ENCODE data around the gene GPRC5C.

Gene GPRC5C

DNA sequence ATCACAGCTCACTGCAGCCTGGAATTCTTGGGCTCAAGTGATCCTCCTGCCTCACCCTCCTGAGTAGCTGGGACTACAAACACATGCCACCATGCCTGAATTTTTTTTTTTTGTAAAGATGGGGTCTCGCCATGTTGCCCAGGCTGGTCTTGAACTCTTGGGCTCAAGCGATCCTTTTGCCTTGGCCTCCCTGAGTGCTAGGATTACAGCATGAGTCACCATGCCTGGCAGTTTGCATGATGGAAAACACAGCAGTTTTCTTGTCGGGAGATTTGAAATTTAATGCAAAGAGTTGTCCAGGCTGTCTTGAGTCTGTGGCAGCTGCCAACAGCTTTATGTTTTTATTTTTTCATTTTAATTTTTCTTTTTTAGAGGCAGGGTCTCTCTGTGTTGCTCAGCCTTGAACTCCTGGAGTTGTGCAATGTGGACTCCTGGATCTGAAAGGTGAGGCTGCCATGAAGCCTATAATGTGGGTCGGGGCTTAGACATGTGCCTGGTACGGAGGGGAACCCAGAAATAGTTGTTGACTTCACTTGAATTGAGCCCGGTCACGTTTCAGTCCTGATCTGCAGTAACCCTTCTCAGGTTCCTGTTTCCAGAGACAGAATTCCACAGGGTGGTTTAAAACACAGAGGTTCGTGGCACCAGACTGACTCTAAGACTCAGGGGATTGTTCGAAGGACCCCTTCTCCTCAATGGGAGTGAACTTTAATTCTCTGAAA lies 53.3 kb downstream of the GPRC5C start:
- no peaks in the 10 kb centered on the region for H3K4me1 ChIP-seq (ENCODE audit: control insufficient read depth, insufficient read depth, low read length)
- TF ChIP-seq ZNF341 (tag by site-specific recombination; IDR thresholded peaks at IDR 0.05; ENCODE audit: low read depth) (no peak), ZNF585B (tag by site-specific recombination; IDR thresholded peaks at IDR 0.05) (no peak), GLIS1 (tag by site-specific recombination; IDR thresholded peaks at IDR 0.05) (peak; percentile 13; the same call in 1 of the 2 replicates), AEBP2 (tag by site-specific recombination; IDR thresholded peaks at IDR 0.05; ENCODE audit: borderline replicate concordance) (no peak), MZF1 (tag by site-specific recombination; IDR thresholded peaks at IDR 0.05; ENCODE audit: borderline replicate concordance) (no peak), ZNF221 (tag by site-specific recombination; IDR thresholded peaks at IDR 0.05; ENCODE audit: borderline replicate concordance) (no peak), ZNF174 (tag by site-specific recombination; IDR thresholded peaks at IDR 0.05) (no peak), KLF7 (tag by site-specific recombination; IDR thresholded peaks at IDR 0.05; ENCODE audit: borderline replicate concordance) (no peak)
- ChIA-PET CTCF (interaction anchor here (0.8 to 2.3 kb wide), 3 partner anchors 8 to 106 kb away, joined by 3 to 9 read pairs (median 4); no protein-coding TSS in a partner anchor), POLR2A (no interaction called here)
- H3K4me3 ChIP-seq (ENCODE audit: low read depth, low read length), result no peak overlapping the region
- H3K9me3 ChIP-seq (ENCODE audit: control insufficient read depth, insufficient read depth, low read depth, low read length), result no peaks in the 10 kb centered on the region
- H3K36me3 ChIP-seq (ENCODE audit: control insufficient read depth in 2 of 2, insufficient read depth in 1 of 2, low read length in 2 of 2), result no peaks in the 10 kb centered on the region
- no peak overlapping the region for H3K27ac ChIP-seq (ENCODE audit: extremely low read depth, low read depth, low read length)

GRCh38 chr17:74485841-74486240 lies 54.0 kb downstream of the GPRC5C start:
- H3K4me1 ChIP-seq (ENCODE audit: control insufficient read depth, insufficient read depth, low read length), result no peaks in the 10 kb centered on the region
- ChIA-PET CTCF (interaction anchor here (0.7 kb wide), 1 partner anchor 107 kb away, joined by 3 read pairs; no protein-coding TSS in a partner anchor), POLR2A (no interaction called here)
- no peaks in the 10 kb centered on the region for H3K36me3 ChIP-seq (ENCODE audit: control insufficient read depth in 2 of 2, insufficient read depth in 1 of 2, low read length in 2 of 2)
- no peak for TF ChIP-seq ZNF701 (tag by site-specific recombination; IDR thresholded peaks at IDR 0.05)
- no peak for TF ChIP-seq ZNF112 (tag by site-specific recombination; IDR thresholded peaks at IDR 0.05)
- TF ChIP-seq ZNF843 (tag by site-specific recombination; IDR thresholded peaks at IDR 0.05), result no peak
- TF ChIP-seq, protein P1, sequence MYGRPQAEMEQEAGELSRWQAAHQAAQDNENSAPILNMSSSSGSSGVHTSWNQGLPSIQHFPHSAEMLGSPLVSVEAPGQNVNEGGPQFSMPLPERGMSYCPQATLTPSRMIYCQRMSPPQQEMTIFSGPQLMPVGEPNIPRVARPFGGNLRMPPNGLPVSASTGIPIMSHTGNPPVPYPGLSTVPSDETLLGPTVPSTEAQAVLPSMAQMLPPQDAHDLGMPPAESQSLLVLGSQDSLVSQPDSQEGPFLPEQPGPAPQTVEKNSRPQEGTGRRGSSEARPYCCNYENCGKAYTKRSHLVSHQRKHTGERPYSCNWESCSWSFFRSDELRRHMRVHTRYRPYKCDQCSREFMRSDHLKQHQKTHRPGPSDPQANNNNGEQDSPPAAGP (tag by site-specific recombination; IDR thresholded peaks at IDR 0.05), result no peak
- no peak for TF ChIP-seq ZNF426 (tag by site-specific recombination; IDR thresholded peaks at IDR 0.05)
- TF ChIP-seq ZNF776 (tag by site-specific recombination; IDR thresholded peaks at IDR 0.05; ENCODE audit: borderline replicate concordance), result no peak
- TF ChIP-seq TCF7L2 (IDR thresholded peaks at IDR 0.05; ENCODE audit: borderline replicate concordance, low read depth, low read length), result no peak
- no peak for TF ChIP-seq ZNF777 (tag by site-specific recombination; IDR thresholded peaks at IDR 0.05; ENCODE audit: borderline replicate concordance)
- no peak for TF ChIP-seq ZNF548 (tag by site-specific recombination; IDR thresholded peaks at IDR 0.05)
- no peak for TF ChIP-seq ZSCAN16 (tag by site-specific recombination; IDR thresholded peaks at IDR 0.05)
- no peak for TF ChIP-seq ZNF202 (tag by site-specific recombination; IDR thresholded peaks at IDR 0.05; ENCODE audit: borderline replicate concordance)
- no peak for TF ChIP-seq SP7 (tag by site-specific recombination; IDR thresholded peaks at IDR 0.05)
- TF ChIP-seq BCL11B (tag by site-specific recombination; IDR thresholded peaks at IDR 0.05; ENCODE audit: low read depth), result no peak
- TF ChIP-seq FEZF1 (tag by site-specific recombination; IDR thresholded peaks at IDR 0.05), result no peak
- TF ChIP-seq ZNF354C (tag by site-specific recombination; IDR thresholded peaks at IDR 0.05; ENCODE audit: borderline replicate concordance, low read depth), result no peak
- no peak for TF ChIP-seq ZBTB8A (tag by site-specific recombination; IDR thresholded peaks at IDR 0.05)
- TF ChIP-seq, protein P2, sequence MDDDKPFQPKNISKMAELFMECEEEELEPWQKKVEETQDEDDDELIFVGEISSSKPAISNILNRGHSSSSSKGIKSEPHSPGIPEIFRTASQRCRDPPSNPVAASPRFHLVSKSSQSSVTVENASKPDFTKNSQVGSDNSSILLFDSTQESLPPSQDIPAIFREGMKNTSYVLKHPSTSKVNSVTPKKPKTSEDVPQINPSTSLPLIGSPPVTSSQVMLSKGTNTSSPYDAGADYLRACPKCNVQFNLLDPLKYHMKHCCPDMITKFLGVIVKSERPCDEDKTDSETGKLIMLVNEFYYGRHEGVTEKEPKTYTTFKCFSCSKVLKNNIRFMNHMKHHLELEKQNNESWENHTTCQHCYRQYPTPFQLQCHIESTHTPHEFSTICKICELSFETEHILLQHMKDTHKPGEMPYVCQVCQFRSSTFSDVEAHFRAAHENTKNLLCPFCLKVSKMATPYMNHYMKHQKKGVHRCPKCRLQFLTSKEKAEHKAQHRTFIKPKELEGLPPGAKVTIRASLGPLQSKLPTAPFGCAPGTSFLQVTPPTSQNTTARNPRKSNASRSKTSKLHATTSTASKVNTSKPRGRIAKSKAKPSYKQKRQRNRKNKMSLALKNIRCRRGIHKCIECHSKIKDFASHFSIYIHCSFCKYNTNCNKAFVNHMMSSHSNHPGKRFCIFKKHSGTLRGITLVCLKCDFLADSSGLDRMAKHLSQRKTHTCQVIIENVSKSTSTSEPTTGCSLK (tag by site-specific recombination; IDR thresholded peaks at IDR 0.05), result no peak
- TF ChIP-seq, protein P3, sequence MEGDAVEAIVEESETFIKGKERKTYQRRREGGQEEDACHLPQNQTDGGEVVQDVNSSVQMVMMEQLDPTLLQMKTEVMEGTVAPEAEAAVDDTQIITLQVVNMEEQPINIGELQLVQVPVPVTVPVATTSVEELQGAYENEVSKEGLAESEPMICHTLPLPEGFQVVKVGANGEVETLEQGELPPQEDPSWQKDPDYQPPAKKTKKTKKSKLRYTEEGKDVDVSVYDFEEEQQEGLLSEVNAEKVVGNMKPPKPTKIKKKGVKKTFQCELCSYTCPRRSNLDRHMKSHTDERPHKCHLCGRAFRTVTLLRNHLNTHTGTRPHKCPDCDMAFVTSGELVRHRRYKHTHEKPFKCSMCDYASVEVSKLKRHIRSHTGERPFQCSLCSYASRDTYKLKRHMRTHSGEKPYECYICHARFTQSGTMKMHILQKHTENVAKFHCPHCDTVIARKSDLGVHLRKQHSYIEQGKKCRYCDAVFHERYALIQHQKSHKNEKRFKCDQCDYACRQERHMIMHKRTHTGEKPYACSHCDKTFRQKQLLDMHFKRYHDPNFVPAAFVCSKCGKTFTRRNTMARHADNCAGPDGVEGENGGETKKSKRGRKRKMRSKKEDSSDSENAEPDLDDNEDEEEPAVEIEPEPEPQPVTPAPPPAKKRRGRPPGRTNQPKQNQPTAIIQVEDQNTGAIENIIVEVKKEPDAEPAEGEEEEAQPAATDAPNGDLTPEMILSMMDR (tag by site-specific recombination; IDR thresholded peaks at IDR 0.05), result no peak
- TF ChIP-seq ZNF555 (tag by site-specific recombination; conservative IDR thresholded peaks at IDR 0.05), result no peak
- H3K9me3 ChIP-seq (ENCODE audit: control insufficient read depth, insufficient read depth, low read depth, low read length), result no peaks in the 10 kb centered on the region
- H3K27ac ChIP-seq (ENCODE audit: extremely low read depth, low read depth, low read length), result no peak overlapping the region
- no peak overlapping the region for H3K4me3 ChIP-seq (ENCODE audit: low read depth, low read length)
